Astrocyte (in vitro differentiated cells and primary cell): Measurements from ENCODE around the gene PSMB3.

ENCODE experiments used
- CTCF ChIP-seq: IDR thresholded peaks from 2 replicates; pipeline ENCODE4 v1.5.1; 2011; ENCODE audit warnings: low read depth, mild to moderate bottlenecking, inconsistent platforms, low read length, moderate library complexity; ENCODE audit not compliant: insufficient read depth
- EZH2 ChIP-seq: IDR thresholded peaks from 2 replicates; pipeline ENCODE4 v1.6.1; 2012; ENCODE audit warnings: mild to moderate bottlenecking, low read length, inconsistent platforms; ENCODE audit not compliant: insufficient read depth

GRCh38 chr17:38799501-38800236 lies 47.1 kb downstream of the PSMB3 start, which contains the start of gene PIP4K2B:
- TF ChIP-seq CTCF: no peak
- TF ChIP-seq EZH2: no peak
